Left ventricle myocardium inferior (tissue), 1 donor: Measurements from ENCODE around the gene GTF2IRD1. TPM values are rescaled to one million over a fixed set of nuclear protein-coding genes. Genes with fewer than 3 reads are reported as not detected.
"Not testable (repeated sequence)": the region's sequence is repeated elsewhere in the genome, so short reads cannot be mapped to it uniquely, and the experiment has no call there.

ENCODE experiments used
- DNase-seq: peaks from one replicate; pipeline ENCODE4 v3.0.0-alpha.2; 2020
- H3K27ac ChIP-seq: fragments of 200-600 bp; replicated peaks from 2 replicates; pipeline ENCODE4 v1.8.0; 2021
- H3K27me3 ChIP-seq: fragments of 200-600 bp; 2 replicates; pipeline ENCODE4 v1.8.0; 2021; ENCODE audit warnings: low read depth
- H3K36me3 ChIP-seq: fragments of 200-600 bp; 2 replicates; pipeline ENCODE4 v1.8.0; 2021
- H3K4me1 ChIP-seq: fragments of 200-600 bp; 2 replicates; pipeline ENCODE4 v1.8.0; 2021
- H3K4me3 ChIP-seq: fragments of 200-600 bp; 2 replicates; pipeline ENCODE4 v1.8.0; 2021; ENCODE audit warnings: mild to moderate bottlenecking, moderate library complexity
- H3K9me3 ChIP-seq: fragments of 200-600 bp; replicated peaks from 2 replicates; pipeline ENCODE4 v1.8.0; 2021
- intact Hi-C: fragments of 100-400 bp; cut with micrococcal nuclease; formaldehyde crosslinking; loops from one replicate; pipeline ENCODE4 v1.11.0; 2022
- total RNA-seq: library from RNA; stranded (reverse); fragmentation: NEBNext Ultra II Directional; extraction: Animal tissue kit (Norgen Biotek cat#: 25700); gene quantifications from one replicate; pipeline ENCODE4 v1.2.1, GENCODE V29; 2021
- TF ChIP-seq, protein P1 (sequence below): fragments of 200-600 bp; IDR thresholded peaks from 2 replicates; pipeline ENCODE4 v1.8.0; 2021; ENCODE audit warnings: antibody characterized with exemption, mild to moderate bottlenecking, borderline replicate concordance
- donor health status: DM: no; HTN: yes; CAD: no; lungs with severe emphysema.

GTF2IRD1 gene
- total RNA-seq, 1 donor from 2014 or later, result 15.8 TPM

DNA sequence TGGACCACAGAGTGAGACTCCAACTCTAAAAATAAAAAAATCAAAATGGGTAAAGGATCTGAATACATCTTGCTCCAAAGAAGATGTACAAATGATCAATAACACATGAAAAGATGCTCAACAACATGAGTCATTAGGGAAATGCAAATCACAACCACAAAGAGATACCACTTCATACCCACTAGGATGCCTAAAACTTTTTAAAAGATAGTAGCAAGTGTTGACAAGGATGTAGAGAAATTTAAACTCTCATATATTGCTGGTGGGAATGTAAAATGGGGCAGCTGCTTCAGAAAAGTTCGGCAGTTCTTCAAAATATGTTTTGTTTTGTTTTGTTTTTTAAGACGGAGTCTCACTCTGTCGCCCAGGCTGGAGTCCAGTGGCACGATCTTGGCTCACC, 45.7 kb upstream of the GTF2IRD1 start:
- Histone ChIP-seq H3K9me3 (no peaks in the 10 kb centered on the region), H3K27ac (no peak overlapping the region), H3K4me1 (no peaks in the 10 kb centered on the region), H3K4me3 (no peak overlapping the region), H3K27me3 (peaks cover 5% of the 10 kb centered on the region), H3K36me3 (peaks cover 13% of the 10 kb centered on the region)
- TF ChIP-seq, protein P1, sequence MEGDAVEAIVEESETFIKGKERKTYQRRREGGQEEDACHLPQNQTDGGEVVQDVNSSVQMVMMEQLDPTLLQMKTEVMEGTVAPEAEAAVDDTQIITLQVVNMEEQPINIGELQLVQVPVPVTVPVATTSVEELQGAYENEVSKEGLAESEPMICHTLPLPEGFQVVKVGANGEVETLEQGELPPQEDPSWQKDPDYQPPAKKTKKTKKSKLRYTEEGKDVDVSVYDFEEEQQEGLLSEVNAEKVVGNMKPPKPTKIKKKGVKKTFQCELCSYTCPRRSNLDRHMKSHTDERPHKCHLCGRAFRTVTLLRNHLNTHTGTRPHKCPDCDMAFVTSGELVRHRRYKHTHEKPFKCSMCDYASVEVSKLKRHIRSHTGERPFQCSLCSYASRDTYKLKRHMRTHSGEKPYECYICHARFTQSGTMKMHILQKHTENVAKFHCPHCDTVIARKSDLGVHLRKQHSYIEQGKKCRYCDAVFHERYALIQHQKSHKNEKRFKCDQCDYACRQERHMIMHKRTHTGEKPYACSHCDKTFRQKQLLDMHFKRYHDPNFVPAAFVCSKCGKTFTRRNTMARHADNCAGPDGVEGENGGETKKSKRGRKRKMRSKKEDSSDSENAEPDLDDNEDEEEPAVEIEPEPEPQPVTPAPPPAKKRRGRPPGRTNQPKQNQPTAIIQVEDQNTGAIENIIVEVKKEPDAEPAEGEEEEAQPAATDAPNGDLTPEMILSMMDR, result no peak
- DNase-seq, result no peak
- intact Hi-C loops, result no loop called here

DNA sequence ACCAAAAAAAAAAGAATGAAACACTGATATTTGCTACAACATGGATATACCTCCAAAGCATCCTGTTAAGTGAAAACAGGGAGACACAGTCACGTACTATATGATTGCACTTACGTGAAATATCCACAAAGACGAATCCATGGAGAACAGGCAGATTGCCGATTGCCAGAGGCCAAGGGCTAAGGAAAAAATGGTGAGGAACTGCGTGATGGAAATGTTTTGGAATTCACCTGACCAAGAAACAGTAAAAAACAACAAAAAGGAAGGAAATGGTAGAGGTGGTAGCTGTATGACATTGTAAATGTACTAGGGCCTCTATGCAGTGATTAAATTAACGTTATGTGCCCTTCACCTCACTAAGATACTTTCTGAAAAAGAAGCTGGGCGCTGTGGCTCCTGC, 44.1 kb upstream of the GTF2IRD1 start:
- Histone ChIP-seq H3K36me3 (no peaks in the 10 kb centered on the region), H3K27me3 (peaks cover 5% of the 10 kb centered on the region), H3K9me3 (no peaks in the 10 kb centered on the region), H3K4me1 (no peaks in the 10 kb centered on the region), H3K27ac (no peak overlapping the region), H3K4me3 (no peak overlapping the region)
- TF ChIP-seq, protein P1, result no peak
- intact Hi-C loops, result no loop called here
- DNase-seq, result no peak

DNA sequence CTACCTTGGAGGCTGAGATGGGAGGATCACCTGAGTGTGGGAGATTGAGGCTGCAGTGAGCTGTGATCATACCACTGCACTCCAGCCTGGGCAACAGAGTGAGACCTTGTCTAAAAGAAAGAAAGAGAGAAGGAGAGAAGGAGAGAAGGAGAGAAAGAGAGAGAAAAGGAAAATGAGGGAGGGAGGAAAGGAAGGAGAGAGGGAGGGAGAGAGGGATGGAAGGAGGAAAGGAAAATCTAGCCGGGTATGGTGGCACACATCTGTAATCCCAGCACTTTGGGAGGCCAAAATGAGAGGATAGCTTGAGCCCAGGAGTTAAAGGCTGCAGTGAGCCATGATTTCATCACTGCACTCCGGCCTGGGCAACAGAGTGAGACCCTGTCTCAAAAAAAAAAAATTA, 42.9 kb upstream of the GTF2IRD1 start:
- no peak for DNase-seq
- H3K27ac ChIP-seq, result no peak overlapping the region
- H3K4me3 ChIP-seq, result no peak overlapping the region
- TF ChIP-seq, protein P1, result no peak
- no peaks in the 10 kb centered on the region for H3K4me1 ChIP-seq
- peaks cover 3% of the 10 kb centered on the region for H3K27me3 ChIP-seq
- H3K36me3 ChIP-seq, result no peaks in the 10 kb centered on the region
- no peaks in the 10 kb centered on the region for H3K9me3 ChIP-seq
- intact Hi-C loops, result no loop called here

DNA sequence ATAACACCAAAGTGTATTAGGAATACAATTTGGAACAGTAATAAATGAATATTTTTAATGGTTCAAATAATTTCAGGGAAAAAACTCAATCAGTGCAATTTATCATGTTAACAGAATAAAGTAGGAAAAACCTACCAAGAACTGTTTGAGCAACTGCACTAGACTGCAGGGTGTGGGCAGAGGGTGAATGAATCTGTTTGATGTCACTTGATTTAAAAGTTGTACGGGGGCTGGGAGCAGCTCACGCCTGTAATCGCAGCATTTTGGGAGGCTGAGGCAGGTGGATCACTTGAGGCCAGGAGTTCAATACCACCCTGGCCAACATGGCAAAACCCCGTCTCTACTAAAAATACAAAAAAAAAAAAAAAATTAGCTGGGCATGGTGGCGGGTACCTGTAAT, 42.1 kb upstream of the GTF2IRD1 start:
- intact Hi-C loops, H3K4me3 ChIP-seq, H3K36me3 ChIP-seq, DNase-seq, H3K9me3 ChIP-seq, H3K4me1 ChIP-seq, H3K27ac ChIP-seq, H3K27me3 ChIP-seq: not testable (repeated sequence)

DNA sequence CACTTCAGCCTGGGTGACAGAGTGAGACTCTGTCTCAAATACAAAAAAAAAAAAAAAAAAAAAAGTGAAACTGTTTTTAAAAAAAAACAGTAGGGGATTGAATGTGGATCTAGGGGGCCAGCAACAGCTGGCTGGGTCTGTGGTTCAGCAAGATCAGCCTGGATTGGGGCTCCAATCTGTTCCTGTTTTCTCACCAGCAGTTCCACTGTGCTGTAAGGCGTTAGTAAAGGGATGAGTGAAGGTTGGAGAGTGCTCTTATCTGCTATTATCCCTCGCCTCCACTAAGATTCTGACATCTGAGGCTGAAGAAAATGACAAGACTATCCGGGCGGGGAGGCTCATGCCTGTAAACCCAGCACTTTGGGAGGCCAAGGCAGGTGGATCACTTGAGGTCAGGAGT, 41.6 kb upstream of the GTF2IRD1 start:
- H3K27ac ChIP-seq, result no peak overlapping the region
- no peaks in the 10 kb centered on the region for H3K4me1 ChIP-seq
- H3K4me3 ChIP-seq, result no peak overlapping the region
- peaks cover 3% of the 10 kb centered on the region for H3K27me3 ChIP-seq
- no peaks in the 10 kb centered on the region for H3K36me3 ChIP-seq
- no peak for DNase-seq
- no peaks in the 10 kb centered on the region for H3K9me3 ChIP-seq
- TF ChIP-seq, protein P1, result no peak
- intact Hi-C loops, result no loop called here

DNA sequence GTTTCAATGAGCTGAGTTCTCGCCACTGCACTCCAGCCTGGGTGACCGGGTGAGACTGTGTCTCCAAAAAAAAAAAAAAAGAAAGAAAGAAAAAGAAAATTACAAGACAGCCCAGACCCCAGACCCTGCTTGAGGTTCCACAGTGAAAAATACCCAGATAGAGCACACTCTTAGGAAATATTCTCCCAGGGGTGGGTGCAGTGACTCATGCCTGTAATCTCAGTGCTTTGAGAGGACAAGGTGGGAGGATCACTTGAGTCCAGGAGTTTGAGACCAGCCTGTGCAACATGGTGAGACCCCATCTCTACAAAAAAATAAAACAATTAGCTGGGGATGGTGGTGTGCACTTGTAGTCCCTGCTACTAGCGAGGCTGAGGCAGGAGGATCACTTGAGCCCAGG, 41.1 kb upstream of the GTF2IRD1 start:
- intact Hi-C loops, result no loop called here

DNA sequence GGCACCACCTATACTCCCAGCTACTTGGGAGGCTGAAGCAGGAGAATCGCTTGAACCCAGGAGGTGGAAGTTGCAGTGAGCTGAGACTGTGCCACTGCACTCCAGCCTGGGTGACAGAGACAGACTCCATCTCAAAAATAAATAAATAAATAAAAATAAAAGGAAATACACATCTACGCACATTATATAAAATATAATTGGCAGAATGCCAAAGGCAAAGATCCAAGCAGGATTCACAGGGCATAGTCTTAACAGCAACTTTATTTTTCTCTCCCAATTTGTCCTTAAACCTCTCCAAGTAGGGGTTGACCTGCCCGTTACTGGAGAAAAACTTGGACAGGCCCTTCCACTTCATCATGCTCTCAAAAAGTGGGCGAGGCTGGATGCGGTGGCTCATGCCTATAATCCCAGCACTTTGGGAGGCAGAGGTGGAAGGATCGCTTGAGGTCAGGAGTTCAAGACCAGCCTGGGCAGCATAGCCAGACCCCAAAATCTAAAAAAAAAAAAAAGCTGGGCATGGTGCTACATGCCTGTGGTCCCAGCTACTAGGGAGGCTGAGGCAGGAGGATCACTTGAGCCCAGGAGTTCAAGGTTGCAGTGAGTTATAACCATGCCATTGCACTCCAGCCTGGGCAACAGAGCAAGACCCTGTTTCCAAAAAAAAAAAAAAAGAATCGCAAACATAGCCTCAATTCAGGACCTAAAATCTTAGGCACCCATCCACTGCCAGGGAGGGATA, 38.9 kb upstream of the GTF2IRD1 start:
- DNase-seq, intact Hi-C loops, H3K27ac ChIP-seq: not testable (repeated sequence)

More for the DNA sequence above, 41.1 kb upstream of the GTF2IRD1 start:
- no peak overlapping the region for H3K4me3 ChIP-seq
- no peak overlapping the region for H3K27ac ChIP-seq
- H3K4me1 ChIP-seq, result peaks cover 5% of the 10 kb centered on the region
- DNase-seq, result no peak
- no peaks in the 10 kb centered on the region for H3K9me3 ChIP-seq
- TF ChIP-seq, protein P1, result no peak
- peaks cover 4% of the 10 kb centered on the region for H3K27me3 ChIP-seq
- no peaks in the 10 kb centered on the region for H3K36me3 ChIP-seq

More for the DNA sequence above, 38.9 kb upstream of the GTF2IRD1 start:
- H3K9me3 ChIP-seq, H3K36me3 ChIP-seq, H3K4me1 ChIP-seq, H3K4me3 ChIP-seq, H3K27me3 ChIP-seq: not testable (repeated sequence)
